Limb (tissue), 2 donors: Measurements from ENCODE around the gene PHAF1.
A peak's percentile ranks its signal among the peaks of the same experiment; 100 is the strongest.

ENCODE experiments used
- DNase-seq, 2 donors: peaks; one replicate each; pipeline ENCODE4 v3.0.0-alpha.2; 2016; ENCODE audit errors: extremely low spot score in 2 of 2

The PHAF1 gene

GRCh38 chr16:67179421-67180080, 69.8 kb downstream of the PHAF1 start:
- DNase-seq: no peak

GRCh38 chr16:67180166-67180565, 70.4 kb downstream of the PHAF1 start:
- no peak for DNase-seq

GRCh38 chr16:67181346-67181745, 71.6 kb downstream of the PHAF1 start:
- DNase-seq: no peak

DNA sequence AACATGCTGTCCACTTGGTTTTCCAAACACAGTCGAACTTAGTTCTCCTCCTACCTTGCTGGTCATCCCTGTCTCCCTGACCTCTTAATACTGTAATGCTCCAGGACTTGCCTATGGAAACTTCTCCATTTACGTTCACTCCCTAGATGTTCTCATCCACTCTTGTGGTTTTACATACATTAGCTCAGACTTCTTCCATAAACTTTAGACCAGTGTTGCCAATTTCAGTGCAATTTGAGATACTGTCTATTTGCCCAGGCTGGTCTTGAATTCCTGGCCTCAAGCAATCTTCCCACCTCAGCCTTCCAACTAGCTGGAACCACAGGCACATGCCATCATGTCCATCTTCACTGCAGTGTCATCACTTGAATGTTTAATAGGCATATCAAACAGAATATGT, 72.5 kb downstream of the PHAF1 start:
- DNase-seq: no peak

DNA sequence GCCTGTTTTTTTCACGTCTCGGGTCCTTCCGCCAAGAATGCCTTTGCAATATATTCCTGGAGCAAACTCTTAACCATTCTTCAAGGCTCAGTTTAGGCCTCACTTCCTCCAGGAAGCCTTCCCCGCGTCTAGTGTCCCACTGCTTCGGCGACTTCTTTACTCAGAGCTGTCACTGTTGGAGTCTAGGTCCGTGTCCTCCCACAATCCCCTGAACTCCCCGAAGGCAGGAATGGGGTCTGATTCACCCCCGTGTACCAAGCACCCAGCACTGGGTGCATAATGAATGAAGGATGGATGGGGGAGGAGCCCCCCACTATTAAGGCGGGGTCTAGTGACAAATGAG, 73.5 kb downstream of the PHAF1 start:
- no peak for DNase-seq

GRCh38 chr16:67183627-67184452, 74.1 kb downstream of the PHAF1 start, which contains the start of gene MATCAP1:
Gene MATCAP1, minus strand, starts transcription at chr16:67183963. Its CDS starts 3,353 bp downstream, at chr16:67180610.
- peak; percentile 97 to 99 for DNase-seq

DNA sequence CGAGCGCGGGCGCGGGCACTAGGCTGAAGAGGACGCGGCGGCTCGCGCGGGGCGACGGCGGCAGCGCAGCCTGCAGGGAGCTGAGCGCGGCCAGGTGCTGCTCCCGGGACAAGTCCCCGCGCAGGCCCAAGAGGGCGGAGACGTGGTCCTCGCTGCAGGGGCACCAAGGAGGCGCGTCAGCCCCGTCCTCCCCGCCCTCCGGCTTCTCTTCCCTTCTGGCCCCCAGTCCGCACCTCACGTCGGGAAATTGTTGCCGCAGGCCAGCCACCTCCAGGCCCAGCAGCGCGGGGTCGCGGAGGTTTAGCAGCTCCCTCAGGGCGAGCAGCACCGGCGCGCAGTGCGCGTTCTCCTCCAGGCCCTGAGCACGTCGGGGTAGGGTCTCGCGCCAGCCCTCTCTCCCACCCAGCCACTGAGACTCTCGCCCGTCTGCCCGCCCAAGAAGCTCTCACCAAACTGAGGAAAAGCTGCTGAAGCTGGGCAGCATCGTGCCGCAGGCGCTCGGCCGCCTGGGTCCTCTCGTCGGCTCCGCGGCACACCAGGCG, 74.8 kb downstream of the PHAF1 start:
- DNase-seq: no peak

- DNase-seq: peak; percentile 84 to 93
Observed at GRCh38 chr16:67184995-67185650, 75.4 kb downstream of the PHAF1 start.

- no peak for DNase-seq
Observed at GRCh38 chr16:67185651-67186134, 76.0 kb downstream of the PHAF1 start.

DNA sequence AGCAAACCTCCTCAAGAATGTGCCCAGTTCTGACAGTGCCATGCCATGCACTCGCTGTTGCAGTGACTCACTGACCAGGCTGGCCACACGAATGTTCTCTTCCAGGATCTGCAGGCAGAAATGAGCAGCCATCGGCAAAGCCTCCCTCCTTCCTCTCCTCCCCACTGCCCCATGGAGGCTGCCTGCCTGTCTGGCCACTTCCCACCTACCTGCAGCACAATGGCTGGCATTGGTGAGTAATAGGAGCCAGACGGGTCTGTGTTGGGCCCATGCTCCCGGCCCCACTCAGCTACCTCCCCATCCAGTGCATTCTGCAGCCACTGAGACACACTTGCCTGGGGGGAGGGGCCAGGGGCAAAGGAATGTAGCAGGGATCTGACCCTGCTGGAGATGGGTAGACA, 76.8 kb downstream of the PHAF1 start:
- DNase-seq: no peak

- DNase-seq: no peak
Observed at GRCh38 chr16:67187175-67187890, 77.6 kb downstream of the PHAF1 start.

DNA sequence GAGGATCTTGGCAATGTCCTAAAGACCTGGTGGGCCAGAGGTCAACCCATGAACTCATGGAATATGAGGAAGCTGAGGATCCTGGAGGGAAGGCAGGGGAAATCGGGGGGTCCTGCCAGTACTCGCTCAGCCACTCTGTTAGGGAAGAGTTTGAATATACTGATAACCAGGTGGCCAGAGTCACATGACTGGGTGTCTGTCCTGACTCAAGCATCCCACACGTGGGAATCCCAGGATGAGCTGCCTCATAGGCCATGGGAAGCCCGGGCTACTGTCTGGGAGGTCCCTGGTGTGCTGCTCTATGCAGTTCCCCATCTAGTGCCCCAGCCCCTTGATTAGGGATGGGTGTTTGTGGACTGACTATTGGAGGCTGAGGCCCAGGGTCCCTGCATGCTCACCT, 78.6 kb downstream of the PHAF1 start:
- DNase-seq: no peak

- DNase-seq: no peak
Observed at GRCh38 chr16:67188798-67189197, 79.1 kb downstream of the PHAF1 start.

- DNase-seq: no peak
Observed at GRCh38 chr16:67190041-67190440, 80.3 kb downstream of the PHAF1 start, which contains the start of gene EXOC3L1. Gene EXOC3L1, minus strand, starts transcription at chr16:67190136. Its CDS starts 460 bp downstream, at chr16:67189676.

DNA sequence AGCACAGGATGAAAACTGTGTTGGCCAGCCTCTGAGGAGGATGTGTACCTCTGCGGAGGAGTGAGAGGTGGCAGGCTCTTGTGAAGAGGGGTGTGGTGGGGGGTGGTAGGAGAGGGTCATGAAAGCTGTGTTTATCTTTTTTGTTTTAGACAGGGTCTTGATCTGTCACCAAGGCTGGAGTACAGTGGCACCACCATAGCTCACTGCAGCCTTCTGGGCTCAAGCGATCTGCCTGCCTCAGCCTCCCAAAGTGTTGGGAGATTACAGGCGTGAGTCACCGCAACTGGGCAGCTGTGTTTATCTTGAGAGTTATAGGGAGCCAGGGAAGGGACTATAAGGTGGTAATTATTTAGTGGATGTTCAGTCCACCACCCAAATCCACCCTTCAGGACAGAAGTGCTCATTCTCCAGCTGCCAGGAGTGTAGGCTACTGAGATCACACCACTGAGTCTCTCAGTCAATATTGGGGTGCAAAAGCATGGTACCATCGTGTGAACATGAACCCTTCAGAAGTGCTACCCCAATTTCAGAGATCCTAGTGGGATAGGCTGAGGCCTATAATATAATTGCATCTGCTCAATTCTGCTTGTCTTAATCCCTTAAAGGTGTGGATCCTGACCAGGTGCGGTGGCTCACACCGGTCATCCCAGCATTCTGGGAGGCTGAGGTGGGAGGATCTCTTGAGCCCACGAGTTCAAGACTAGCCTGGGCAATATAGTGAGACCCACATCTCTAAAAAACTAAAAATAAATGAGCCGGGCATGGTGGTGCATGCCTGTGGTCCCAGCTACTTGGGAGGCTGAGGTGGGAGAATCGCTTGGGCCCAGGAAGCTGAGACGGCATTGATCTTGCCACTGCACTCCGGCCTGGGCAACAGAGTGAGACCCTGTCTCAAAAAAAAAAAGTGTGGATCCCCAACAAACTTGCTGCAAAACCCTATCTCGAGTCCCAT, 81.0 kb downstream of the PHAF1 start:
- no peak for DNase-seq

GRCh38 chr16:67191411-67191994, 81.8 kb downstream of the PHAF1 start:
- no peak for DNase-seq

DNA sequence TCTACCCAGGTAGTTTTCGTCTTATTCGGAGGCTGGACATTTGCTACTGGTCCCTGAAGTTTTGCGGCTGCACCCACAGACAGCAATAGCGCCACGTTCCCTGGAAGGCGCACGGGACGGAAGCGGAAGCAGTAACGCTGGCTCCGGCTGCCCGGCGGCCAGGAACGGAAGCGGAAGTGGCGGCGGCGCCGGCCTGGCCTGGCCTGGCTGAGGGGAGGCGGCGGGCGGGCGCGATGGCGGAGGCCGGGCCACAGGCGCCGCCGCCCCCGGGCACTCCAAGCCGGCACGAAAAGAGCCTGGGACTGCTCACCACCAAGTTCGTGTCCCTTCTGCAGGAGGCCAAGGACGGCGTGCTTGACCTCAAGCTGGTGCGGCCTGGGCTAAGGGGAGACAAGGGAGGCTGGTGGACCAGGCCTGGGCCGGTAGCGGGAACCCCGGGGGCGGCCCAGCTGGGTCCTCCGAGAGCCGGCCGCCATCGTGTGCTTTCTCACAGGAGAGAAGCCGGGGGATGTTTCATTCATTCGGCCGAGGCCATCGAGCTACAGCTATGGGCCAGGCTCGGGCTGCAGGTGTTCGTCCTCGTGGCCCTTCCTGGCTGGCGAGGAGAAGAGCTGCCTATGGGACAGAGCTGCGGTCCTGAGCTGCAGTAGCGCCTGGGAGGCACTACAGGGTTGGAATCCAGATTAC, 82.4 kb downstream of the PHAF1 start, which contains the start of gene E2F4:
TSS of gene E2F4 (plus strand) at position 161 of the 687 bp plus-strand sequence. CDS start at position 234, 73 bp downstream.
- peak; percentile 92 to 93 for DNase-seq

DNA sequence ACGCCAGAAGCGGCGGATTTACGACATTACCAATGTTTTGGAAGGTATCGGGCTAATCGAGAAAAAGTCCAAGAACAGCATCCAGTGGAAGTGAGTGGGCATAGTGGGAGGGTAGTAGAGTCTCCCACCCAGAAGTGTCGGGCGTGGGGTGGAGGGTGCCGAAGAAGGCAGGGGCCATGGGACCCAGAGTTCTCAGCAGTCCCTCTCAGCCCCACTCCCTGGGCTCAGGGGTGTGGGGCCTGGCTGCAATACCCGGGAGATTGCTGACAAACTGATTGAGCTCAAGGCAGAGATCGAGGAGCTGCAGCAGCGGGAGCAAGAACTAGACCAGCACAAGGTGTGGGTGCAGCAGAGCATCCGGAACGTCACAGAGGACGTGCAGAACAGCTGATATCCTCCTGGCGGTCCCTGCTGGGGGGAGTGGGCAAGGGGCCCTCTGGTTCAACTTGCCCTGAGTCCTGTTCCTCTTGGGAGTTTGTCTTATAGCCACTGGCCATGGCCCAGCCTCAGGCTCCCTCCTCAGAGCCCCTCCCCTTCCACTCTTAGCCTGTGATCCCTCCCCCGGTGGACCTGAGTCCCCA, 83.1 kb downstream of the PHAF1 start:
- DNase-seq: no peak

GRCh38 chr16:67193536-67193935, 83.8 kb downstream of the PHAF1 start:
- DNase-seq: no peak
